ENCODE measurements around the gene RIMS3.
A peak's percentile ranks its signal among the peaks of the same experiment; 100 is the strongest.

The RIMS3 gene

GRCh38 chr1:40627987-40628902, 37.2 kb downstream of the RIMS3 start:
- DNase-seq, result peak; percentile 17

DNA sequence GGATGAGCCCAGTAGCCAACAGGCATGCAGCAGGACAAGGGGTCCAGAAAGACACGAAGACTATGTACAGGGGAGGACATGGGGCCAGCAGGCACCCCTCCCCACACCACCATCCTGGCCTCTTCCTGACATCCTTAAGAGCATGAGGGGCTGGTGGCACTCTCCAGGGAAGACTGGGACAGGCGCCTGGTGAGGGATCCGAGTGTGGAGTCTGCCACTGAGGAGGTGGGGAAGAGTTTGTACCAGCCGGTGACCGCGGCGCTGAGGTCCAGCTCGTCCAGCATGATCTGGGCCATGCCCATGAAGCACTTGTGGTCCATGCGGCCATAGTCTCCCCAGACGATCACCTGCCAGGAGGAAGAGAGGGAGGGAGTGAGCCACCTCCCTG, 39.1 kb downstream of the RIMS3 start:
- no peak for DNase-seq

- DNase-seq, result no peak
Observed at GRCh38 chr1:40625476-40626382, 39.8 kb downstream of the RIMS3 start.

DNA sequence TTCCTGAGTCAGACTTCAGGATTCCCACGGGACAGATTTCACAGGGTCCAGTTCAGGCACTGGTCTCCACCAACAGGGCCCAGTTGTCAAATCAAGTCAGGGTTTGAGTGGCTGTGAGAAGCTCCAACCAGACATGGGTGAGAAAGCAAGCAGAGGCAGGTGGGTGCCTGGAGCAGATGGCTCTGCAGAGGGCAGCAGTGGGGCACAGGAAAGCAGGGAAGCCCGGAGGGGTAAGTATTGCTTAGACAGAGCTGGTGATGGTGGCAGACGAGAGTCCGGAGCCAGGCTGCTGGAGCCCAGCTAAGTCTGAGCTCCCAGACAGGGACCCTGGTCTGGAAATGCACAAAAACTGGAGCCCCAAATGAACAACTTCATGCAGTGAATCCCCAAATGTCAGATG, 40.4 kb downstream of the RIMS3 start:
- DNase-seq, result no peak

DNA sequence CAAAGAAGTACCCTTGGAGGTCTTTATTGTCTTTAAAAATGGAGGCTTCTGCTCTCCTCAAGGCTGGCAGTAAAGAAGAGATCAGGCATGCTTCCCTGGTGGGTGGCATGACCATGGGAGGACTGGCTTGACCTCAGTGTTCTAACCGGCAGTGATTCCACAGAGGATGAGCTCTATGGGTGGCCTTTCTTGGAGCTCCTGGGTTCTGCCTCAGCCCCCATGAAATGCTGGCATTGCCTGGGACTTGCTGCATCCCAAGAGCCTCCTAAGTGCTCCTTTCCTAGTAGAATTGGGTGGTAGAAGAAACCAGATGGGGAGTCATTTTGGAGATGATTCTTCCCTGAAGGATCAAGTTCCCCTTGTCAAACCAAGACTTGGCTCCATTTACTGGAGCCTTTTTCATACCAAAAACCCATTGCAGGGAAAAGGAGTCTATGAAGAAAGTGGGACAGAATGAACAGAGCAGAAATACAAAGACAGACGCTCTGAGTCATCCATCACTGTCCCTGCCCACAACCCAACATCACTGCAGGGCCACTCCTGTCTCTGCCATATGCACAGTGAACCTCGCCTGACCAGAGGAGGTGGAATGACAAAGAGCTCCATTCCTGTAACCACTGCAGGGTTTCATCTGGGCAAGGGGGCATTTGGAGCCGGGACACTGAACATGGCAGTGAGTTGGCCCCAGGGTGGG, 42.4 kb downstream of the RIMS3 start:
- no peak for DNase-seq

GRCh38 chr1:40621821-40622450, 43.5 kb downstream of the RIMS3 start:
- DNase-seq, result no peak

- no peak for DNase-seq
Observed at GRCh38 chr1:40620586-40621210, 44.8 kb downstream of the RIMS3 start.

- DNase-seq, result no peak
Observed at GRCh38 chr1:40620150-40620549, 45.3 kb downstream of the RIMS3 start.

GRCh38 chr1:40618108-40618507, 47.4 kb downstream of the RIMS3 start:
- DNase-seq, result no peak

GRCh38 chr1:40612345-40612831, 53.1 kb downstream of the RIMS3 start:
- peak; percentile 47 for DNase-seq

GRCh38 chr1:40610156-40610555, 55.3 kb downstream of the RIMS3 start:
- no peak for DNase-seq

GRCh38 chr1:40607921-40608320, 57.6 kb downstream of the RIMS3 start:
- no peak for DNase-seq

GRCh38 chr1:40606978-40607377, 58.5 kb downstream of the RIMS3 start:
- no peak for DNase-seq

GRCh38 chr1:40606194-40606593, 59.3 kb downstream of the RIMS3 start:
- no peak for DNase-seq

GRCh38 chr1:40599926-40600325, 65.6 kb downstream of the RIMS3 start:
- no peak for DNase-seq

DNA sequence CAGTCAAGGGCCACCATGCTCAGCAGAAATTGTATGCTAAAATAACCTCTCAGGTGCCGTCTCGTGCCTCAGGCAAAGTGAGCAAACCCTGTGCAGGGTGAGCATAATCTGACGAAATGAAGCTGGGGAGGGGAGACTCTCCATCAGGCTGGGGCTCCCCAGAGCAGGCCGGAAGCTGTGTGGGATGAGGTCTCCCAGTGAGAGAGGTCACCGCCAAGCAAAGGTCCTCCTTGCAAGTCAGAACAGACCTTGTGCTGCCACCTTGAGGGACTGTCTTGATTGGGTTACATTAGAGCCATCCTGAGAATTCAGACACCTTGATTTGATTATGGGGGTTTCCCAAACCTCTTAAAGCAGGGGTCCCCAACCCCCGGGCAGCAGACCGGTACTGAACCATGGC, 69.9 kb downstream of the RIMS3 start:
- no peak for DNase-seq

DNA sequence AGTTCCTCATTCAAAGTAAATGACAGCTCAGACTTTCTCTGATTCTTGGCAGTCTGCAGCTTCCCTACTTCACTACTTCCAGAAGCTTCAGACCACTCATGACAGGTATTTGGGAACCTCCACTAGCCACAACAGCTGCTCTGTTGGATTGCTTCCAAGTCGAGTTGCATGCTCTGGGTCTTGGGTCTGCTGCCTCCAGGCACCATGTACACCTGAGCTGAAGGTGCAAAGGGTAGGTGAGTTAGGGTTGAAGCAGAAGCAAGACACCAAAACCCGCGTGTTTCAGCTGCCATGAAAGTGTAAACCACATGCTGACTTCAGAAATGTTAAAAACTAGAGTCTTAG, 71.3 kb downstream of the RIMS3 start:
- no peak for DNase-seq

- DNase-seq, result no peak
Observed at GRCh38 chr1:40593449-40594186, 71.9 kb downstream of the RIMS3 start.

DNA sequence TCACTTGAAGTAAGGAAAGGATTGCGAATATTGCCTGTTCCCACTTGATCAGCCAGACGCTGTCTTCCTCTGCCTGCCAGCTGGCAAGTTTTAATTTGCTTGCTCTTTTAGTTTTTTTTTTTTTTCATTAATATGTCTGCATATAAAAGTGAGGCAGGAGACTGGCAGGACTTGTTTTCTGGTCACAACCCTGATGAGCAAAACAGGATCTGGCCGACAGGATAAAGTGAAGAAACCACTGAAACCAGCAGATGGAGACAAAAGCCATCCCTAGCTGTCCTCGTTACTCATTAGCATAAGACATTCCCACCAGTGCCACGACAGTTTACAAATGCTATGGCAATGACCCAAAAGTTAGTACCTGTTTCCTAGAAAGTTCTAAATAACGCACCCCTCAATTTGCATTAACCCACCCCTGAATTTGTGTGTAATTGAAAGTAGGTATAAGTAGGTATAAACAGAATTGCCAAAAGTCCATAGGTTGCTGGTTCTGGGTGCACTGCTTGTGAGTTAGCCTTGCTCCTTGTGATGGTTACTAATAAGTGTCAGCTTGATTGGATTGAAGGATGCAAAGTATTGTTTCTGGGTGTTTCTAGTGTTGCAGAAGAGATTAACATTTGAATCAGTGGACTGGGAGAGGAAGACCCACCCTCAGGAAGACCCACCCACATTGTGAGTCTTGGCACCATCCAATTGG, 73.2 kb downstream of the RIMS3 start:
- DNase-seq, result no peak

DNA sequence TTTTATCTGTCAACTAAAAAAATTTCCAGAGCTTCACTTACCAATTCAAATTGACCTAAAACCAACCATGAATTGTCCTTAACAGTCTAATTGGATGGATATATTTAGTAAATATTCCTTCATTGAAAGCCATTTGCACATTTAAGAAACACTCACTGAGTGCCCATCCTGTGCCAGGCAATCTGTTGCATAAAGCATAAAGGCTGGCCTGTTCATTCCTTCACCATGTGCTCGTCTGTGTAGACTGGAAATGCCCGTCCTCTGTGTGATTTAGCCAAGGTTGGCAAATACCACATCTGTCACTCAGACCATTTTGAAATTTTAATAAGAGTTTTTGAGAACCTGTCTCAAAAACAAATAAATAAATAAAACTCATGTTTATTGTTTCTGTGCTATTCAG, 76.9 kb downstream of the RIMS3 start:
- DNase-seq, result no peak

- no peak for DNase-seq
Observed at GRCh38 chr1:40583980-40584379, 81.5 kb downstream of the RIMS3 start.
